ENCODE results near the gene NWD2.

Gene NWD2

GRCh38 chr4:37471971-37472370 is 227.4 kb downstream of the NWD2 start:
- TF ChIP-seq JUND (IDR thresholded peaks at IDR 0.05; ENCODE audit: low read depth) = peak; percentile 99
- DNase-seq (ENCODE audit: low read depth in 1 of 2, low spot score in 1 of 2) = peak in 1 of 2 experiments; percentile 98
- in situ Hi-C loops (cut with HindIII; ENCODE audit: low pct_unique_long_range_greater_than_20kb, low sequenced_read_pairs) = no loop called here

GRCh38 chr4:37473807-37474206 is 229.3 kb downstream of the NWD2 start:
- in situ Hi-C loops (cut with HindIII; ENCODE audit: low pct_unique_long_range_greater_than_20kb, low sequenced_read_pairs) = no loop called here
- no peak for TF ChIP-seq JUND (IDR thresholded peaks at IDR 0.05; ENCODE audit: low read depth)
- no peak for DNase-seq (ENCODE audit: low read depth in 1 of 2, low spot score in 1 of 2)

- DNase-seq (ENCODE audit: low read depth in 1 of 2, low spot score in 1 of 2) = no peak
- peak; percentile 39; the same call in 1 of the 2 replicates for TF ChIP-seq JUND (IDR thresholded peaks at IDR 0.05; ENCODE audit: low read depth)
- in situ Hi-C loops (cut with HindIII; ENCODE audit: low pct_unique_long_range_greater_than_20kb, low sequenced_read_pairs) = no loop called here
These were observed 230.5 kb downstream of the NWD2 start for GRCh38 chr4:37475087-37475486.

GRCh38 chr4:37475776-37476175 is 231.2 kb downstream of the NWD2 start:
- no peak for TF ChIP-seq JUND (IDR thresholded peaks at IDR 0.05; ENCODE audit: low read depth)
- DNase-seq (ENCODE audit: low read depth in 1 of 2, low spot score in 1 of 2) = no peak
- in situ Hi-C loops (cut with HindIII; ENCODE audit: low pct_unique_long_range_greater_than_20kb, low sequenced_read_pairs) = no loop called here

- DNase-seq (ENCODE audit: low read depth in 1 of 2, low spot score in 1 of 2) = no peak
- in situ Hi-C loops (cut with HindIII; ENCODE audit: low pct_unique_long_range_greater_than_20kb, low sequenced_read_pairs) = no loop called here
- TF ChIP-seq JUND (IDR thresholded peaks at IDR 0.05; ENCODE audit: low read depth) = peak; percentile 84
These were observed 231.7 kb downstream of the NWD2 start for GRCh38 chr4:37476256-37476655.

GRCh38 chr4:37476691-37477090 is 232.1 kb downstream of the NWD2 start:
- in situ Hi-C loops (cut with HindIII; ENCODE audit: low pct_unique_long_range_greater_than_20kb, low sequenced_read_pairs) = no loop called here

GRCh38 chr4:37477126-37477525 is 232.6 kb downstream of the NWD2 start:
- DNase-seq (ENCODE audit: low read depth in 1 of 2, low spot score in 1 of 2) = no peak
- no peak for TF ChIP-seq JUND (IDR thresholded peaks at IDR 0.05; ENCODE audit: low read depth)
- in situ Hi-C loops (cut with HindIII; ENCODE audit: low pct_unique_long_range_greater_than_20kb, low sequenced_read_pairs) = no loop called here

More at GRCh38 chr4:37476691-37477090, 232.1 kb downstream of the NWD2 start:
- DNase-seq (ENCODE audit: low read depth in 1 of 2, low spot score in 1 of 2) = no peak
- TF ChIP-seq JUND (IDR thresholded peaks at IDR 0.05; ENCODE audit: low read depth) = no peak

GRCh38 chr4:37478151-37478550 is 233.6 kb downstream of the NWD2 start:
- TF ChIP-seq JUND (IDR thresholded peaks at IDR 0.05; ENCODE audit: low read depth) = no peak
- no peak for DNase-seq (ENCODE audit: low read depth in 1 of 2, low spot score in 1 of 2)
- in situ Hi-C loops (cut with HindIII; ENCODE audit: low pct_unique_long_range_greater_than_20kb, low sequenced_read_pairs) = no loop called here

GRCh38 chr4:37480509-37480908 is 236.0 kb downstream of the NWD2 start:
- DNase-seq (ENCODE audit: low read depth in 1 of 2, low spot score in 1 of 2) = peak in 1 of 2 experiments; percentile 85
- peak; percentile 73; the same call in 1 of the 2 replicates for TF ChIP-seq JUND (IDR thresholded peaks at IDR 0.05; ENCODE audit: low read depth)
- in situ Hi-C loops (cut with HindIII; ENCODE audit: low pct_unique_long_range_greater_than_20kb, low sequenced_read_pairs) = no loop called here

GRCh38 chr4:37481547-37482122 is 237.1 kb downstream of the NWD2 start:
- TF ChIP-seq JUND (IDR thresholded peaks at IDR 0.05; ENCODE audit: low read depth) = no peak
- in situ Hi-C loops (cut with HindIII; ENCODE audit: low pct_unique_long_range_greater_than_20kb, low sequenced_read_pairs) = no loop called here
- DNase-seq (ENCODE audit: low read depth in 1 of 2, low spot score in 1 of 2) = no peak

- no peak for DNase-seq (ENCODE audit: low read depth in 1 of 2, low spot score in 1 of 2)
- in situ Hi-C loops (cut with HindIII; ENCODE audit: low pct_unique_long_range_greater_than_20kb, low sequenced_read_pairs) = no loop called here
These were observed 237.8 kb downstream of the NWD2 start for GRCh38 chr4:37482236-37482913.

GRCh38 chr4:37483610-37484009 is 239.1 kb downstream of the NWD2 start:
- DNase-seq (ENCODE audit: low read depth in 1 of 2, low spot score in 1 of 2) = no peak
- no peak for TF ChIP-seq JUND (IDR thresholded peaks at IDR 0.05; ENCODE audit: low read depth)
- in situ Hi-C loops (cut with HindIII; ENCODE audit: low pct_unique_long_range_greater_than_20kb, low sequenced_read_pairs) = no loop called here

More at GRCh38 chr4:37482236-37482913, 237.8 kb downstream of the NWD2 start:
- TF ChIP-seq JUND (IDR thresholded peaks at IDR 0.05; ENCODE audit: low read depth) = no peak

GRCh38 chr4:37486166-37486565 is 241.6 kb downstream of the NWD2 start:
- DNase-seq (ENCODE audit: low read depth in 1 of 2, low spot score in 1 of 2) = no peak
- in situ Hi-C loops (cut with HindIII; ENCODE audit: low pct_unique_long_range_greater_than_20kb, low sequenced_read_pairs) = no loop called here

More at GRCh38 chr4:37486166-37486565, 241.6 kb downstream of the NWD2 start:
- TF ChIP-seq JUND (IDR thresholded peaks at IDR 0.05; ENCODE audit: low read depth) = no peak

All from T47D (cell line).